HepG2 (cell line): Measurements from ENCODE around the gene SASS6. TPM values are rescaled to one million over a fixed set of nuclear protein-coding genes. Genes with fewer than 3 reads are reported as not detected.

Experiments
- FOXM1 ChIP-seq: sonication (generic); formaldehyde crosslinking; IDR thresholded peaks from 2 replicates; pipeline ENCODE4 v1.5.0; 2020; ENCODE audit warnings: missing genetic modification reagents
- GATAD2A ChIP-seq: IDR thresholded peaks from 2 replicates; pipeline ENCODE4 v1.6.1; 2016
- HMGA1 ChIP-seq: sonication (generic); formaldehyde crosslinking; conservative IDR thresholded peaks from 2 replicates; pipeline ENCODE4 v1.4.0; 2020; ENCODE audit warnings: missing genetic modification reagents
- HMGXB3 ChIP-seq: sonication (generic); formaldehyde crosslinking; IDR thresholded peaks from 2 replicates; pipeline ENCODE4 v1.4.0; 2020; ENCODE audit warnings: missing genetic modification reagents, borderline replicate concordance
- MYNN ChIP-seq: sonication (generic); formaldehyde crosslinking; IDR thresholded peaks from 2 replicates; pipeline ENCODE4 v1.4.0; 2020; ENCODE audit warnings: mild to moderate bottlenecking, low read depth, missing genetic modification reagents
- PATZ1 ChIP-seq: sonication (generic); formaldehyde crosslinking; IDR thresholded peaks from 2 replicates; pipeline ENCODE4 v1.4.0; 2020; ENCODE audit warnings: missing genetic modification reagents
- RFX3 ChIP-seq: IDR thresholded peaks from 2 replicates; pipeline ENCODE4 v1.6.1; 2016; ENCODE audit warnings: missing biosample characterization, missing genetic modification reagents
- SETDB1 ChIP-seq: sonication (generic); formaldehyde crosslinking; IDR thresholded peaks from 2 replicates; pipeline ENCODE4 v1.5.1; 2020; ENCODE audit warnings: missing genetic modification reagents, mild to moderate bottlenecking, borderline replicate concordance
- SMYD3 ChIP-seq: sonication (generic); formaldehyde crosslinking; IDR thresholded peaks from 2 replicates; pipeline ENCODE4 v1.8.1; 2023; ENCODE audit warnings: mild to moderate bottlenecking, missing genetic modification reagents
- SP140L ChIP-seq: sonication (generic); formaldehyde crosslinking; IDR thresholded peaks from 2 replicates; pipeline ENCODE4 v1.4.0; 2020; ENCODE audit warnings: missing genetic modification reagents, borderline replicate concordance
- TBL1XR1 ChIP-seq: fragments of 150-350 bp; IDR thresholded peaks from 2 replicates; pipeline ENCODE4 v1.6.1; 2014; ENCODE audit warnings: borderline replicate concordance, low read length; ENCODE audit not compliant: partially characterized antibody
- TEAD3 ChIP-seq: optimal IDR thresholded peaks from 2 replicates; pipeline ENCODE3; 2016; ENCODE audit warnings: borderline replicate concordance
- ZNF101 ChIP-seq: sonication (generic); formaldehyde crosslinking; IDR thresholded peaks from 2 replicates; pipeline ENCODE4 v1.4.0; 2020; ENCODE audit warnings: mild to moderate bottlenecking, low read depth, missing genetic modification reagents, borderline replicate concordance
- ZNF280D ChIP-seq: sonication (generic); formaldehyde crosslinking; IDR thresholded peaks from 2 replicates; pipeline ENCODE4 v1.5.1; 2020; ENCODE audit warnings: mild to moderate bottlenecking, missing genetic modification reagents
- ZNF329 ChIP-seq: sonication (generic); formaldehyde crosslinking; IDR thresholded peaks from 2 replicates; pipeline ENCODE4 v1.9.0; 2021; ENCODE audit warnings: low read depth, mild to moderate bottlenecking, missing genetic modification reagents
- ZNF546 ChIP-seq: sonication (generic); formaldehyde crosslinking; conservative IDR thresholded peaks from 2 replicates; pipeline ENCODE4 v1.8.1; 2023; ENCODE audit warnings: mild to moderate bottlenecking, missing genetic modification reagents
- ZNF639 ChIP-seq: conservative IDR thresholded peaks from 2 replicates; pipeline ENCODE4 v1.6.1; 2018; ENCODE audit warnings: missing genetic modification reagents
- ZNF672 ChIP-seq: sonication (generic); formaldehyde crosslinking; IDR thresholded peaks from 2 replicates; pipeline ENCODE4 v1.8.1; 2022; ENCODE audit warnings: missing genetic modification reagents
- ZNF678 ChIP-seq: sonication (generic); formaldehyde crosslinking; IDR thresholded peaks from 2 replicates; pipeline ENCODE4 v1.4.0; 2020; ENCODE audit warnings: mild to moderate bottlenecking, missing genetic modification reagents
- polyA plus RNA-seq, 8 experiments: library from polyadenylated mRNA; depleted of rRNA in 3 of 8; stranded (reverse) in 7 of 8; unstranded in 1 of 8; fragments of >200 nt; fragmentation: Illumina TruSeq in 4 of 8; extraction: Trizol in 4 of 8; gene quantifications; 2 replicates each; pipeline versions ENCODE4 v1.2.1 to v1.2.3, GENCODE V29; 2011 to 2016; ENCODE audit warnings: low read depth in 4 of 8, missing spikeins in 1 of 8, mixed read lengths in 1 of 8; ENCODE audit not compliant: insufficient read depth in 1 of 8
- total RNA-seq, 5 experiments: library from RNA; depleted of rRNA; stranded (reverse); fragments of >200 nt; fragmentation: Illumina TruSeq; extraction: Trizol; gene quantifications; 2 replicates each; pipeline ENCODE4 v1.2.3, GENCODE V29; 2016; ENCODE audit warnings: low read depth in 1 of 5

The SASS6 gene
- total and polyA plus RNA-seq, 2 of the 13 experiments (the other 11 are each of a cell fraction or from before 2014, with no cell fraction given), result 2.3 to 10.7 TPM

- TF ChIP-seq ZNF678, result no peak
- no peak for TF ChIP-seq ZNF672 (CRISPR knock-in tag)
- no peak for TF ChIP-seq ZNF639 (CRISPR knock-in tag)
- peak; percentile 50; the same call in 1 of the 2 replicates for TF ChIP-seq GATAD2A (CRISPR knock-in tag)
- no peak for TF ChIP-seq HMGXB3 (CRISPR knock-in tag)
- TF ChIP-seq ZNF280D, result no peak
- no peak for TF ChIP-seq SP140L (CRISPR knock-in tag)
- no peak for TF ChIP-seq RFX3 (CRISPR knock-in tag)
- no peak for TF ChIP-seq HMGA1 (CRISPR knock-in tag)
- no peak for TF ChIP-seq ZNF546 (CRISPR knock-in tag)
- TF ChIP-seq PATZ1 (CRISPR knock-in tag), result no peak
- TF ChIP-seq TEAD3 (CRISPR knock-in tag), result no peak
- no peak for TF ChIP-seq SETDB1 (CRISPR knock-in tag)
- no peak for TF ChIP-seq SMYD3 (CRISPR knock-in tag)
- no peak for TF ChIP-seq ZNF329 (CRISPR knock-in tag)
- TF ChIP-seq MYNN (CRISPR knock-in tag), result no peak
- TF ChIP-seq FOXM1 (CRISPR knock-in tag), result no peak
- no peak for TF ChIP-seq ZNF101
- no peak for TF ChIP-seq TBL1XR1
Measured at GRCh38 chr1:100130552-100131077, 2.1 kb downstream of the SASS6 start (continued).
